Hematopoietic multipotent progenitor cell treated with erythropoietin and hydrocortisone succinate and interleukin-3 and kit ligand, for 8 days (in vitro differentiated cells): ENCODE results near the gene TNFRSF6B.
"Not testable (repeated sequence)": the region's sequence is repeated elsewhere in the genome, so short reads cannot be mapped to it uniquely, and the experiment has no call there.

ENCODE experiments used
- DNase-seq: peaks from one replicate; pipeline ENCODE4 v3.0.0-alpha.2; 2015

The TNFRSF6B gene

GRCh38 chr20:63663332-63664066, 33.0 kb upstream of the TNFRSF6B start:
- no peak for DNase-seq

DNA sequence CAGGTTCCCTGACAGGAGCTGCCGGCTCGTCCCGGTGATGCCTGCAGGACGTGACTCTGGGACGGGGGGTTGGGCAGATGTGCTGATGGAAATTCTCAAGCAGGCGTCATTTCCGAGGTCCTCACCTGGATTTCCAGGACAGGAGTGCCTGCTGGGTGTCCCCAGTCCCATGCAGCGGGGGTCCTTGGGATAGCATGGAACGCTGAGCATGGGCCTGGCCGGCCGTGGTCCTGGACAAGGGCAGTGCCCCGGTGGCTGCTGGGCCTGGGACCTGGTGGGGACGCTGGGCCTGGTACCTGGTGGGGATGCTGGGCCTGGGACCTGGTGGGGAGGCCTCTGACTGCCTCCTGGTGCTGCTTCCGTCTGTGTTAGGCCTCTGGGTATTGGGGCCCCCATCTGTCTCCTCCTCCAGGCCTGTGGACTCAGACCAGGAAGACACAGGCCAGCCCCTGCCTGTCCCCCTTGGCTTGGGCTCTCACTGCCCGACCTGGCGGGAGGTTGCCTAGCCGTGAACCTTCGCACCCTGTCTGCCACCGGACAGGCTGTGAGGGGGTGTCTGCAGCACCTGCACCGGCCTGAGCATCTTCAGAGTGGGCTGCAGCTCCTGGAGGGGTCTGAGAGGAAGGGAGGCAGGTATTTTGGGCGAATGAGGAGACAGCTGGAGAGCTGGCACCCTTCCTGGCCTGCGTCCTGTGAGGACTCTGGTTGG, 32.2 kb upstream of the TNFRSF6B start:
- no peak for DNase-seq

GRCh38 chr20:63664861-63665594, 31.4 kb upstream of the TNFRSF6B start:
- no peak for DNase-seq

DNA sequence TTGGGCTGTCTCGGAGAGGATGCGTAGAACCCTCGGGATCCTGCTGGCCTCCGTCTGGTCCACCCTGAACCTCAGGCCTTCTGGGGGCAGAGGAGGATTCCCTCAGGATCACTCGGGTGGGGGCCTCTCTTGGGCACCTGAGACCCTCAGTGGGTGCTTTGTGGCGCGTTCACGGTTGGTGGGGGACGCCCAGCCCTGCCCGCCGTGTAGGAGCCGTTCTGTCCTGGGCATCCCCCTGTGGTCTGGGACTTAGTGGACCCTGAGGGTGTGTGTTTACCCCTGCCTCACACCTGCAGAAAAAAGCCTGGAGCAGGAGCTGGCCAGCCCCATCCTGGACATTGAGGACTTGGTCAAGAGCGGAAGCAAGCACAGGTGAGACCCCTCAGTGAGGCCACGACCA, 30.7 kb upstream of the TNFRSF6B start:
- no peak for DNase-seq

DNA sequence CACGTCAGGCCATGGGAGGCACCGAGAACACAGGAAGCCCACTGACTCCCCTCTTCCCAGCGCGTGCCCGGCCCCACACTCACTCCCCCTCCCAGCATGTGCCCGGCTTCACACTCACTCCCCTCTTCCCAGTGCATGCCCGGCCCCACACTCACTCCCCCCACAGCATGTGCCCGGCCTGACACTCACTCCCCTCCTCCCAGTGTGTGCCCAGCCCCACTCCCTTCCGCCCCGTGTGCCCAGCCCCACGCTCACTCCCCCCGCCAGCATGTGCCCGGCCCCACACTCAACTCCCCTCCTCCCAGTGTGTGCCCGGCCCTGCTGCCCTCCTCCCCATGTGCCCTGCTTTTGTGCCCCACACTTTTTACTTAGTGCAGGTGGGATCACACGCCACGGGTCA, 28.6 kb upstream of the TNFRSF6B start:
- no peak for DNase-seq

- no peak for DNase-seq
Measured at GRCh38 chr20:63668351-63668750, 28.1 kb upstream of the TNFRSF6B start.

DNA sequence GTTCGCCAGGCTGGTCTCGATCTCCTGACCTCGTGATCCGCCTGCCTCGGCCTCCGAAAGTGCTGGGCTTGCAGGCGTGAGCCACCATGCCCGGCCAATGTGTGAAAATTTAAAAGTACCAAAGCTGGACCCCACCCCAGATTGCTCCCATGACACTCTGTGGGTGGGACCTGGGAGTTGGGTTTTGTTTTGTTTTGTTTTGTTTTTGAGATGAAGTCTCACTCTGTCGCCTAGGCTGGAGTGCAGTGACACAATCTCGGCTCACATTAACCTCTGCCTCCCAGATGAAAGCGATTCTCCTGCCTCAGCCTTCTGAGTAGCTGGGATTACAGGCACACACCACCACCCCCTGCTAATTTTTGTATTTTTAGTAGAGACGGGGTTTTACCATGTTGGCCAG, 24.8 kb upstream of the TNFRSF6B start:
- DNase-seq: not testable (repeated sequence)

DNA sequence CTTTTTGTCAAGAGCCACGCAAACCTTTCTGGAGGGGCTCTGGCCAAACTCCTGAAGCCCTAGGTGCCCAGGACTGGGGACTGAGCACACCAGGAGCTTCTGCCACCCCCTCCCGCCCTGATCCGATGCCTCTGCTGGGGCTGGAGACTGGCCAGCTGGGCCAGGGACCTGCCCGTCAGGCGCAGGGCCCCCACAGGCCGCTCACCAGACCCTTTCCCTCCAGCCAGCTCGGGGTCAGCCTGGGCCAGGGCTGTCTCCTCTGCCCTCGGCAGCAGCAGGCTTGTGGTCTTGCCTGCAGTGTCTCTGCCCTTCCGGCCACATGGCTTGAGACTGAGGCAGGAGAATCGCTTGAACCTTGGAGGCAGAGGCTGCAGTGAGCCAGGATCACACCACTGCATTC, 23.8 kb upstream of the TNFRSF6B start:
- no peak for DNase-seq

GRCh38 chr20:63673951-63674350, 22.5 kb upstream of the TNFRSF6B start:
- no peak for DNase-seq

DNA sequence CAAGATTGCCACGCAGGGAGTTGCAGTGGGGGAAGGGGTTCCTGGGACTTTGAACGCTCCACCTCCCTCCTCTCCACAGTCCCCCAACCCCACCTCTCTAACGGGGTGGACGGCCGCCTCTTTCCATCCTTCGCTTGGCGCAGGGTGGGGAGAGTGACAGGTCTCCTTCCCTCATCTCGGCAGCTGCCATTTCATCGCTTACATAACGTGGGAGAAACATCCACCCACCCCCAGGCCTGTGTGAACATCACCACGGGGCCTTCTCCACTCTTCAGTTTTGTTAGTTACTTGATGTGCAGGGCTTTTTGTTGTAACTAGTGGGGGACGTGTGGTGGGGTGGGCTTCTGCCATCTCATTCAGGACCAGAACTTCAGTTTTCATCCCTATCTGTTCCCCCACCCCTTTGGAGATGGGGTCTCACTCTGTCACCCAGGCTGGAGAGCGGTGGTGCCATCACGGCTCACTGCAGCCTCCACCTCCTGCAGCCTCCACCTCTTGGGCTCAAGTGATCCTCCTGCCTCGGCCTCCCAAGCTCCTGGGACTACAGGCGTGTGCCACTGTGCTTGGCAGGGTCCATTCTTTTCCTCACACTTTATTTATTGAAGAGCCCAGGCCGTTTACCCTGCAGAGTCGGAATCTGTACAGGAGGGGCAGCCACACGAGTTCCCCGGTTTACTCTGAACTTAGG, 20.6 kb upstream of the TNFRSF6B start:
- DNase-seq: no peak

- no peak for DNase-seq
Measured at GRCh38 chr20:63678071-63678470, 18.4 kb upstream of the TNFRSF6B start.

GRCh38 chr20:63678667-63679465, 17.6 kb upstream of the TNFRSF6B start:
- no peak for DNase-seq

DNA sequence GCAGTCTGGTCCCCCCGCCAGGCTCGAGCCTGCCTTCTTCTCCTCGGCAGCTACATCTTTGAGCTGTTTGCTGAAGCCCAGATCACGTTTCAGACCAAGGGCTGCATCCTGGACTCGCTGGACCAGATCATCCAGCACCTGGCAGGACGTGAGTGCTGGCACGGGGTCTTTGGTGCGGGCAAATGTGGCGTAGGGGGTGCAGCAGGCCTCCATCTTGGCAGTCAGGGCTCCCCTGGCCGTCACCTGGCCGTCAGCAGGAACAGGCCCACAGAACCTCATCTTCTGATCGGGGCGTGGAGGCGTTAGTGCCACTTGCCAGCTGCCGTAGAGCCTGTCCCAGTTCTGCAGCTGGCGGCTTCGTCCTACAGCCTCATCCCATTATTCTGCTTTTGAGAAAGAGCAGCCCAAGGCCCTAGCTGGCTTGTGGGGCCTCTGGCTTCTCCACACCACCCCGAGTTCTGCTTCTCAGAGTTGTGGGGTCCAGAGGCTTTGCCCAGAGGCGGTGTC, 16.6 kb upstream of the TNFRSF6B start:
- DNase-seq: no peak

DNA sequence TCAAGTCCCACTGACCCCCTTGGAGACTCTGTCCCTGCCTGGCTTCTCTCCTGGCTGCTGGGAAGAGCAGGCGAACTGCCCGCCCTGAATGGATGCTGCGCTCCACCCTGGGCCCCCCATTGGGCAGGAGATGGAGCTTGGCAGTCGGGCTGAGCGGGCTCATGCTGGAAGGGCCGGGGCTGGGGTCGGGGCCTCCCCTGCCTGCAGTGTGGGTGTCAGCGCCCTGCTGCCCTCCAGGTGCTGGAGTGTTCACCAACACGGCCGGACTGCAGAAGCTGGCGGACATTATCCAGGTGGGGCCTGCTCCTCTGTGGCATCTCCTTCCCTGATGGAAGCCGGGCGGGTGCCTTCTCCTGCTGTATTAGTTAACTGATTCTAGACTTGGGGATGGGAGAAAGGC, 16.0 kb upstream of the TNFRSF6B start:
- no peak for DNase-seq

GRCh38 chr20:63680857-63681608, 15.4 kb upstream of the TNFRSF6B start:
- DNase-seq: no peak

GRCh38 chr20:63681609-63682142, 14.8 kb upstream of the TNFRSF6B start:
- DNase-seq: no peak

DNA sequence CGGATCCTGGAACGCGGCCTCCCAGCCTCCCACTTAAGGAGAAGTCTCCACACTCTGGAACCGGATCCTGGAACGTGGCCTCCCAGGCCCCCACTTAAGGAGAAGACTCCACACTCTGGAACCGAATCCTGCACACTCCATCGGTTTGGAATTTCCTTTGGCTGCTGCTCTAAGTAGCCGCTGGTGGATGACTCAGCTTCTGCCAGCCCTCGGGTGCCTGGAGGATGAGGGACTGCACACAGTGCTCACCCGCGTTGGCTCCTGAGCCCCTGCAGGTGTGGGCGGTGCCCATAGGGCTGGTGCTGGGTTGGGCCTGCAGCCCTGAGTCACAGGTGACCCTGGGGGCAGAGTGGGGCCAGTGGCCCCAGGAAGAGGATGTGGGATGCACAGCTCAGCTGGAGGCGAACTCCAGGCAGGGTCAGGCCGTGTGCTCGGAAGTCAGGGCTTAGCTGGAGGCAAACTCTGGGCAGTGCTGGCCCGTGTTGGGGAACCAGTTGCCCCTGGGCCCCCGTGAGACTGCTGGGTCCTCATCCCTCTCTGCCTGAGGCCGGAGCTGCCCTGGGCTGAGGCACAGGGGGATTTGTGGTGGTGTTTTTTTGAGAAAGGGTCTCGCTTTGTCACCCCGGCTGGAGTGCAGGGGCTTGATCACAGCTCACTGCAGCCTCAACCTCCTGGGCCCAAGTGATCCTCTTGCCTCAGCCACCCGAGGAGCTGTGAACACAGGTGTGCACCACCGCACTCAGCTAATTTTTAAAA, 13.9 kb upstream of the TNFRSF6B start:
- DNase-seq: no peak

DNA sequence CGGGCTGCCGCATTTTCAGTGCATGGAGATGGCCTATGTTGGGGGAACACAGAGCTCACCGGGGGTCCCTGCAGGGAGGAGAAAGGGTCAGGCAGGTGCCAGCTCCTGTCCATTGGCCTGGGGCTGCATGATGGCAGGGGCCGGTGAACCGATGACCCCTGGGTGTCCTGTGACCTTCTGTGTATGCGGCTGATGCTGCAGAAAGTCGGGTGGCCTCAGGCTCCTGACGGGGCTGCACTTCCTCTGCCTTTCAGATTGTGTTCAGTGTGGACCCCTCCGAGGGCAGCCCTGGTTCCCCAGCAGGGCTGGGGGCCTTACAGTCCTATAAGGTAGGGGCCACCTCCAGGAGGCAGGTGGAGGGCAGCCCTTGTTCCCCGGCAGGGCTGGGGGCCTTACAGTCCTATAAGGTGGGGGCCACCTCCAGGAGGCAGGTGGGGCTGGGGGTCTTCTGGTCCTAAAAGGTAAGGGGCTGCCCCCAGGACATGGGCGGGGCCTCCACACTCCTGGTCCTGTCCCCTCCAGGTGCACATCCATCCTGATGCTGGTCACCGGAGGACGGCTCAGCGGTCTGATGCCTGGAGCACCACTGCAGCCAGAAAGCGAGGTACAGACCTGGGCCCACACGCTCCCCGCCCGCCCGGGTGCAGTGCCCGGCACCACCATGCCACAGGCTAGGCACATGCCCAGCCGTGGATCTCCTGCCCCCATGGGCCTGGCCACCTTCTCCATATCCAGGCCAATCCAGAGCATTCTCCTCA, 11.0 kb upstream of the TNFRSF6B start:
- DNase-seq: no peak

DNA sequence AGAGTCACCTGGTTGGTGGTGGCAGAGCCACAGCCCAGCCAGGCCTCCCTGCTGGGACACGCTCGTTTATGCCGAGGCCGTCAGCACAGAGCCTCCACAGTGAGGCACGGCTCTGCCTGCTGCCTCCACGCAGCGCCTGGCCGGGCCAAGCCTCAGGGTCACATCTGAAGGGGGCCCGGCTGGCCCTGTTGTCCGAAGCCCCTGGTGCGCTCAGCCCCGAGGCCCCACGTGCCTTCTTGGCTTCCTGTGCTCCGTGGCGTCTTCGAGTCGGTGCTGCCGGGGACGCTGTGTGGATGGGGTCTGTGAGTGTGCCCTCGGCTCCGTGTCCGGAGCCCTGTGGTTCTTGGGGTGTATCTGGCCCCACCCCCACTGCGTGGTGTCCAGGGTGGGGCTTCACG, 10.4 kb upstream of the TNFRSF6B start:
- no peak for DNase-seq
